ENCODE measurements around the gene EMD.
A peak's percentile ranks its signal among the peaks of the same experiment; 100 is the strongest.

EMD gene

GRCh38 chrX:154355776-154356140 is 23.3 kb upstream of the EMD start:
- DNase-seq: no peak

- DNase-seq: no peak
Observed at GRCh38 chrX:154356596-154356995, 22.5 kb upstream of the EMD start.

- DNase-seq: no peak
Observed at GRCh38 chrX:154357205-154357604, 21.9 kb upstream of the EMD start.

- DNase-seq: no peak
Observed at GRCh38 chrX:154358011-154358410, 21.1 kb upstream of the EMD start.

- no peak for DNase-seq
Observed at GRCh38 chrX:154358829-154359228, 20.3 kb upstream of the EMD start.

GRCh38 chrX:154359362-154360154 is 19.5 kb upstream of the EMD start:
- DNase-seq: no peak

GRCh38 chrX:154360155-154360713 is 18.9 kb upstream of the EMD start:
- no peak for DNase-seq

- no peak for DNase-seq
Observed at GRCh38 chrX:154362085-154362742, 16.9 kb upstream of the EMD start.

GRCh38 chrX:154363706-154364439 is 15.2 kb upstream of the EMD start:
- no peak for DNase-seq

GRCh38 chrX:154365052-154365600 is 14.0 kb upstream of the EMD start:
- no peak for DNase-seq

GRCh38 chrX:154365997-154366665 is 13.0 kb upstream of the EMD start:
- no peak for DNase-seq

GRCh38 chrX:154366666-154367055 is 12.4 kb upstream of the EMD start:
- no peak for DNase-seq

GRCh38 chrX:154367474-154368308 is 11.4 kb upstream of the EMD start:
- no peak for DNase-seq

- peak; percentile 92 for DNase-seq
Observed at GRCh38 chrX:154368630-154369448, 10.3 kb upstream of the EMD start.

- DNase-seq: peak; percentile 77
Observed at GRCh38 chrX:154369449-154370299, 9.4 kb upstream of the EMD start.

- no peak for DNase-seq
Observed at GRCh38 chrX:154370300-154371016, 8.6 kb upstream of the EMD start.

GRCh38 chrX:154371017-154371788 is 7.9 kb upstream of the EMD start:
- peak; percentile 94 for DNase-seq

- DNase-seq: no peak
Observed at GRCh38 chrX:154371789-154372300, 7.2 kb upstream of the EMD start.
